CD8-positive, alpha-beta memory T cell (primary cell): ENCODE measurements around the gene IL12B. TPM values are rescaled to one million over a fixed set of nuclear protein-coding genes. Genes with fewer than 3 reads are reported as not detected.
"Not testable (repeated sequence)": the region's sequence is repeated elsewhere in the genome, so short reads cannot be mapped to it uniquely, and the experiment has no call there.

Experiments used
- CTCF ChIA-PET: fragments of 350-600 bp; sonication (Branson Sonifier 250); formaldehyde crosslinking; loops from one replicate; lab custom pipeline; 2021; ENCODE audit warnings: antibody characterized with exemption; lab: Charles Lee
- POLR2A ChIA-PET: fragments of 350-600 bp; sonication (Branson Sonifier 250); formaldehyde crosslinking; loops from one replicate; lab custom pipeline; 2021; ENCODE audit warnings: antibody characterized with exemption; lab: Charles Lee
- DNase-seq, 5 donors: peaks; one replicate each; pipeline versions ENCODE4 v3.0.0 to v3.0.0-alpha.2; 2020 to 2022; ENCODE audit warnings: mixed read lengths in 1 of 5
- H3K27ac ChIP-seq: one replicate; pipeline ENCODE4 v1.7.0; 2013; ENCODE audit warnings: low read depth, mild to moderate bottlenecking, low read length, moderate library complexity
- H3K27me3 ChIP-seq: 2 replicates; pipeline ENCODE4 v1.7.0; 2013; ENCODE audit warnings: low read length, mild to moderate bottlenecking; ENCODE audit not compliant: insufficient read depth, poor library complexity, severe bottlenecking
- H3K36me3 ChIP-seq: 2 replicates; pipeline ENCODE4 v1.7.0; 2013; ENCODE audit warnings: mild to moderate bottlenecking, low read length, moderate library complexity; ENCODE audit not compliant: insufficient read depth
- H3K4me1 ChIP-seq: 2 replicates; pipeline ENCODE4 v1.7.0; 2013; ENCODE audit warnings: mild to moderate bottlenecking, low read length, moderate library complexity; ENCODE audit not compliant: insufficient read depth
- H3K4me3 ChIP-seq: 2 replicates; pipeline ENCODE4 v1.7.0; 2013; ENCODE audit warnings: mild to moderate bottlenecking, low read length
- H3K9me3 ChIP-seq: 2 replicates; pipeline ENCODE4 v1.7.0; 2013; ENCODE audit warnings: mild to moderate bottlenecking, low read length
- H3K27ac Mint-ChIP-seq, 8 donors: one replicate each; pipeline ENCODE4 v1.8.0; 2020 to 2021; ENCODE audit warnings: mixed read lengths in 8 of 8, mild to moderate bottlenecking in 6 of 8, inconsistent platforms in 3 of 8, moderate library complexity in 3 of 8
- H3K27me3 Mint-ChIP-seq, 2 donors: one replicate each; pipeline ENCODE4 v1.8.0; 2020 to 2021; ENCODE audit warnings: mixed read lengths in 2 of 2, mild to moderate bottlenecking in 1 of 2, moderate library complexity in 1 of 2
- H3K36me3 Mint-ChIP-seq, 3 donors: one replicate each; pipeline ENCODE4 v1.8.0; 2020 to 2021; ENCODE audit warnings: mixed read lengths in 3 of 3, inconsistent platforms in 1 of 3, mild to moderate bottlenecking in 1 of 3
- H3K4me1 Mint-ChIP-seq, 3 donors: one replicate each; pipeline ENCODE4 v1.8.0; 2020 to 2021; ENCODE audit warnings: mixed read lengths in 3 of 3, inconsistent platforms in 1 of 3, mild to moderate bottlenecking in 1 of 3
- H3K4me3 Mint-ChIP-seq, 7 donors: one replicate each; pipeline ENCODE4 v1.8.0; 2020 to 2021; ENCODE audit warnings: mixed read lengths in 7 of 7, mild to moderate bottlenecking in 6 of 7, moderate library complexity in 4 of 7, inconsistent platforms in 2 of 7
- H3K9me3 Mint-ChIP-seq, 5 donors: one replicate each; pipeline ENCODE4 v1.8.0; 2020 to 2022; ENCODE audit warnings: mixed read lengths in 5 of 5, mild to moderate bottlenecking in 3 of 5, moderate library complexity in 2 of 5, inconsistent platforms in 1 of 5
- polyA plus RNA-seq: library from polyadenylated mRNA; unstranded; fragments of 300-500 nt; fragmentation: Illumina TruSeq; gene quantifications from one replicate; pipeline ENCODE4 v1.2.3, GENCODE V29; 2021
- total RNA-seq, 2 experiments: library from RNA; stranded (reverse); gene quantifications; one replicate each; pipeline ENCODE4 v1.2.3, GENCODE V29; 2021

Gene IL12B
- total and polyA plus RNA-seq, 3 experiments from 2014 or later, result not detected

- no peaks in the 10 kb centered on the region for H3K36me3 ChIP-seq
- POLR2A ChIA-PET, result no interaction called here
- no peak overlapping the region for H3K4me3 ChIP-seq
- no peak for DNase-seq
- no peak overlapping the region for H3K27ac ChIP-seq
- Mint-ChIP-seq H3K36me3 (peaks cover 4 to 43% (median 5%) of the 10 kb centered on the region in 3 donors), H3K4me1 (no peaks in the 10 kb centered on the region), H3K27ac (no peak overlapping the region), H3K4me3 (no peak overlapping the region), H3K27me3 (peaks cover 25 to 54% of the 10 kb centered on the region in 2 donors), H3K9me3 (peaks cover 25 to 46% (median 40%) of the 10 kb centered on the region in 5 donors)
- H3K27me3 ChIP-seq, result no peaks in the 10 kb centered on the region
- H3K4me1 ChIP-seq, result no peaks in the 10 kb centered on the region
- CTCF ChIA-PET, result no interaction called here
- H3K9me3 ChIP-seq, result no peaks in the 10 kb centered on the region
Observed at GRCh38 chr5:159303286-159303685, 27.0 kb downstream of the IL12B start.

- H3K36me3 ChIP-seq, H3K4me1 Mint-ChIP-seq, H3K9me3 ChIP-seq, H3K27me3 ChIP-seq, DNase-seq, H3K4me3 ChIP-seq, POLR2A ChIA-PET, H3K4me1 ChIP-seq, H3K4me3 Mint-ChIP-seq, H3K27ac Mint-ChIP-seq: not testable (repeated sequence)
- CTCF ChIA-PET, result interaction anchor here (0.8 kb wide), 1 partner anchor 14 kb away, joined by 3 read pairs; no protein-coding TSS in a partner anchor
- peak overlapping the region; percentile 48 for H3K27ac ChIP-seq
- H3K36me3 Mint-ChIP-seq, result peaks cover 6 to 51% (median 6%) of the 10 kb centered on the region in 3 donors
- peaks cover 25 to 55% (median 51%) of the 10 kb centered on the region in 5 donors for H3K9me3 Mint-ChIP-seq
- peaks cover 30 to 46% of the 10 kb centered on the region in 2 donors for H3K27me3 Mint-ChIP-seq
Observed at GRCh38 chr5:159301929-159302860, 28.1 kb downstream of the IL12B start.

GRCh38 chr5:159301466-159301865 is 28.8 kb downstream of the IL12B start:
- Histone ChIP-seq H3K4me3 (no peak overlapping the region), H3K27ac (no peak overlapping the region), H3K4me1 (no peaks in the 10 kb centered on the region), H3K27me3 (no peaks in the 10 kb centered on the region), H3K36me3 (no peaks in the 10 kb centered on the region), H3K9me3 (no peaks in the 10 kb centered on the region)
- DNase-seq, result no peak
- H3K27me3 Mint-ChIP-seq, result peaks cover 30 to 43% of the 10 kb centered on the region in 2 donors
- no peaks in the 10 kb centered on the region for H3K4me1 Mint-ChIP-seq
- no peak overlapping the region for H3K4me3 Mint-ChIP-seq
- no peak overlapping the region for H3K27ac Mint-ChIP-seq
- peaks cover 5 to 54% (median 6%) of the 10 kb centered on the region in 3 donors for H3K36me3 Mint-ChIP-seq
- CTCF ChIA-PET, result interaction anchor here (0.8 kb wide), 1 partner anchor 15 kb away, joined by 3 read pairs; no protein-coding TSS in a partner anchor
- peaks cover 25 to 60% (median 55%) of the 10 kb centered on the region in 5 donors for H3K9me3 Mint-ChIP-seq
- POLR2A ChIA-PET, result no interaction called here

- H3K4me3 ChIP-seq, H3K27ac ChIP-seq, H3K4me1 ChIP-seq, H3K9me3 ChIP-seq, H3K36me3 ChIP-seq, H3K4me1 Mint-ChIP-seq, POLR2A ChIA-PET, H3K27ac Mint-ChIP-seq, H3K4me3 Mint-ChIP-seq, CTCF ChIA-PET, DNase-seq, H3K27me3 ChIP-seq: not testable (repeated sequence)
- Mint-ChIP-seq H3K27me3 (peaks cover 29 to 30% of the 10 kb centered on the region in 2 donors), H3K9me3 (peaks cover 15 to 49% (median 47%) of the 10 kb centered on the region in 5 donors), H3K36me3 (peaks cover 2 to 40% (median 6%) of the 10 kb centered on the region in 3 donors)
Observed at GRCh38 chr5:159297300-159297699, 33.0 kb downstream of the IL12B start.

- H3K36me3 Mint-ChIP-seq, result peaks cover 2 to 28% (median 4%) of the 10 kb centered on the region in 3 donors
- peaks cover 15 to 18% of the 10 kb centered on the region in 2 donors for H3K27me3 Mint-ChIP-seq
- H3K4me1 Mint-ChIP-seq, result no peaks in the 10 kb centered on the region
- no peak overlapping the region for H3K4me3 ChIP-seq
- H3K4me1 ChIP-seq, result no peaks in the 10 kb centered on the region
- ChIA-PET CTCF (no interaction called here), POLR2A (no interaction called here)
- H3K27ac ChIP-seq, result no peak overlapping the region
- no peaks in the 10 kb centered on the region for H3K27me3 ChIP-seq
- H3K36me3 ChIP-seq, result no peaks in the 10 kb centered on the region
- DNase-seq, result no peak
- H3K4me3 Mint-ChIP-seq, result no peak overlapping the region
- no peak overlapping the region for H3K27ac Mint-ChIP-seq
- H3K9me3 ChIP-seq, result no peaks in the 10 kb centered on the region
- peaks cover 3 to 33% (median 29%) of the 10 kb centered on the region in 5 donors for H3K9me3 Mint-ChIP-seq
Observed at GRCh38 chr5:159294921-159295320, 35.4 kb downstream of the IL12B start.

- Mint-ChIP-seq H3K9me3 (no peaks in the 10 kb centered on the region), H3K4me3 (no peak overlapping the region), H3K27me3 (peaks cover 3 to 5% of the 10 kb centered on the region in 2 donors), H3K36me3 (peaks cover 0 to 2% (median 0%) of the 10 kb centered on the region in 3 donors), H3K27ac (no peak overlapping the region), H3K4me1 (no peaks in the 10 kb centered on the region)
- Histone ChIP-seq H3K4me3 (no peak overlapping the region), H3K27ac (no peak overlapping the region), H3K9me3 (no peaks in the 10 kb centered on the region), H3K27me3 (no peaks in the 10 kb centered on the region), H3K4me1 (no peaks in the 10 kb centered on the region), H3K36me3 (no peaks in the 10 kb centered on the region)
- ChIA-PET CTCF (interaction anchor here (1.2 to 2.5 kb wide), 2 partner anchors 17 to 134 kb away, joined by 3 to 11 read pairs; no protein-coding TSS in a partner anchor), POLR2A (no interaction called here)
- DNase-seq, result no peak
Observed at GRCh38 chr5:159290741-159291140, 39.5 kb downstream of the IL12B start.

GRCh38 chr5:159286420-159287035 is 43.8 kb downstream of the IL12B start:
- Mint-ChIP-seq H3K36me3 (peaks cover 0 to 27% (median 6%) of the 10 kb centered on the region in 3 donors), H3K9me3 (no peaks in the 10 kb centered on the region), H3K27ac (no peak overlapping the region), H3K27me3 (no peaks in the 10 kb centered on the region), H3K4me1 (no peaks in the 10 kb centered on the region), H3K4me3 (no peak overlapping the region)
- Histone ChIP-seq H3K4me1 (no peaks in the 10 kb centered on the region), H3K27me3 (no peaks in the 10 kb centered on the region), H3K9me3 (no peaks in the 10 kb centered on the region), H3K4me3 (no peak overlapping the region), H3K36me3 (peaks cover under 1% of the 10 kb centered on the region), H3K27ac (no peak overlapping the region)
- ChIA-PET POLR2A (interaction anchor here (0.7 kb wide), 1 partner anchor 78 kb away, joined by 3 read pairs; no protein-coding TSS in a partner anchor), CTCF (interaction anchor here (0.9 to 2.4 kb wide), 3 partner anchors 20 to 701 kb away, joined by 3 to 21 read pairs (median 4); no protein-coding TSS in a partner anchor)
- DNase-seq, result peak in 1 of 5 donors; percentile 28
